Measurements from ENCODE around the gene MAPKAPK3.
A peak's percentile ranks its signal among the peaks of the same experiment; 100 is the strongest.

MAPKAPK3 gene

GRCh38 chr3:50644561-50644960 lies 27.6 kb downstream of the MAPKAPK3 start:
- H3K27ac ChIP-seq = no peak overlapping the region
- H3K4me3 ChIP-seq = no peak overlapping the region

GRCh38 chr3:50645378-50645777 lies 28.4 kb downstream of the MAPKAPK3 start:
- Histone ChIP-seq H3K27ac (no peak overlapping the region), H3K4me3 (no peak overlapping the region)

GRCh38 chr3:50648313-50648712 lies 31.4 kb downstream of the MAPKAPK3 start:
- Histone ChIP-seq H3K27ac (no peak overlapping the region), H3K4me3 (no peak overlapping the region)

GRCh38 chr3:50648944-50649343 lies 32.0 kb downstream of the MAPKAPK3 start:
- Histone ChIP-seq H3K4me3 (no peak overlapping the region), H3K27ac (no peak overlapping the region)

GRCh38 chr3:50649451-50649931 lies 32.5 kb downstream of the MAPKAPK3 start:
- H3K4me3 ChIP-seq = no peak overlapping the region
- H3K27ac ChIP-seq = no peak overlapping the region

- no peak overlapping the region for H3K27ac ChIP-seq
- H3K4me3 ChIP-seq = no peak overlapping the region
Observed at GRCh38 chr3:50650018-50650417, 33.1 kb downstream of the MAPKAPK3 start.

- Histone ChIP-seq H3K4me3 (no peak overlapping the region), H3K27ac (no peak overlapping the region)
Observed at GRCh38 chr3:50651445-50651844, 34.5 kb downstream of the MAPKAPK3 start.

- H3K4me3 ChIP-seq = no peak overlapping the region
- H3K27ac ChIP-seq = no peak overlapping the region
Observed at GRCh38 chr3:50651920-50652529, 35.1 kb downstream of the MAPKAPK3 start.

GRCh38 chr3:50652709-50653108 lies 35.8 kb downstream of the MAPKAPK3 start:
- Histone ChIP-seq H3K4me3 (no peak overlapping the region), H3K27ac (no peak overlapping the region)

GRCh38 chr3:50653937-50654595 lies 37.1 kb downstream of the MAPKAPK3 start:
- Histone ChIP-seq H3K27ac (peak overlapping the region in 1 of 21 experiments; percentile 0), H3K4me3 (no peak overlapping the region)

GRCh38 chr3:50655009-50655830 lies 38.3 kb downstream of the MAPKAPK3 start:
- no peak overlapping the region for H3K27ac ChIP-seq
- H3K4me3 ChIP-seq = no peak overlapping the region

- Histone ChIP-seq H3K27ac (no peak overlapping the region), H3K4me3 (no peak overlapping the region)
Observed at GRCh38 chr3:50656417-50657195, 39.7 kb downstream of the MAPKAPK3 start.

GRCh38 chr3:50657407-50657806 lies 40.5 kb downstream of the MAPKAPK3 start:
- H3K4me3 ChIP-seq = no peak overlapping the region
- H3K27ac ChIP-seq = no peak overlapping the region

GRCh38 chr3:50657816-50658215 lies 40.9 kb downstream of the MAPKAPK3 start:
- Histone ChIP-seq H3K27ac (no peak overlapping the region), H3K4me3 (no peak overlapping the region)

GRCh38 chr3:50658416-50658815 lies 41.5 kb downstream of the MAPKAPK3 start:
- Histone ChIP-seq H3K27ac (no peak overlapping the region), H3K4me3 (no peak overlapping the region)

- Histone ChIP-seq H3K4me3 (no peak overlapping the region), H3K27ac (no peak overlapping the region)
Observed at GRCh38 chr3:50658831-50659230, 41.9 kb downstream of the MAPKAPK3 start.

- H3K4me3 ChIP-seq = no peak overlapping the region
- H3K27ac ChIP-seq = no peak overlapping the region
Observed at GRCh38 chr3:50660386-50660785, 43.4 kb downstream of the MAPKAPK3 start.

- no peak overlapping the region for H3K27ac ChIP-seq
- H3K4me3 ChIP-seq = no peak overlapping the region
Observed at GRCh38 chr3:50661321-50661837, 44.4 kb downstream of the MAPKAPK3 start.

GRCh38 chr3:50662408-50662807 lies 45.5 kb downstream of the MAPKAPK3 start:
- Histone ChIP-seq H3K27ac (no peak overlapping the region), H3K4me3 (no peak overlapping the region)

Measured in skin epidermis (tissue), 12 donors.